ENCODE data around the gene EYA2. TPM values are rescaled to one million over a fixed set of nuclear protein-coding genes. Genes with fewer than 3 reads are reported as not detected.

Gene EYA2
- total RNA-seq, 1 experiment from 2014 or later: 0.33 TPM

GRCh38 chr20:46893877-46894578 lies 615 bp upstream of the EYA2 start:
- H3K9me2 ChIP-seq (replicated peaks; ENCODE audit: low read length): no peaks in the 10 kb centered on the region
- peak; percentile 29 for DNase-seq
- no peak overlapping the region for H3K27ac ChIP-seq (ENCODE audit: low read length)
- no peak overlapping the region for H3K4me3 ChIP-seq (ENCODE audit: low read length)
- peaks cover 6% of the 10 kb centered on the region; the same call in 1 of the 2 replicates for H3K9me3 ChIP-seq (ENCODE audit: low read length)
- peak; percentile 67 for TF ChIP-seq EZH2 (IDR thresholded peaks at IDR 0.05; ENCODE audit: low read length, unreplicated experiment)
- TF ChIP-seq, protein P1, sequence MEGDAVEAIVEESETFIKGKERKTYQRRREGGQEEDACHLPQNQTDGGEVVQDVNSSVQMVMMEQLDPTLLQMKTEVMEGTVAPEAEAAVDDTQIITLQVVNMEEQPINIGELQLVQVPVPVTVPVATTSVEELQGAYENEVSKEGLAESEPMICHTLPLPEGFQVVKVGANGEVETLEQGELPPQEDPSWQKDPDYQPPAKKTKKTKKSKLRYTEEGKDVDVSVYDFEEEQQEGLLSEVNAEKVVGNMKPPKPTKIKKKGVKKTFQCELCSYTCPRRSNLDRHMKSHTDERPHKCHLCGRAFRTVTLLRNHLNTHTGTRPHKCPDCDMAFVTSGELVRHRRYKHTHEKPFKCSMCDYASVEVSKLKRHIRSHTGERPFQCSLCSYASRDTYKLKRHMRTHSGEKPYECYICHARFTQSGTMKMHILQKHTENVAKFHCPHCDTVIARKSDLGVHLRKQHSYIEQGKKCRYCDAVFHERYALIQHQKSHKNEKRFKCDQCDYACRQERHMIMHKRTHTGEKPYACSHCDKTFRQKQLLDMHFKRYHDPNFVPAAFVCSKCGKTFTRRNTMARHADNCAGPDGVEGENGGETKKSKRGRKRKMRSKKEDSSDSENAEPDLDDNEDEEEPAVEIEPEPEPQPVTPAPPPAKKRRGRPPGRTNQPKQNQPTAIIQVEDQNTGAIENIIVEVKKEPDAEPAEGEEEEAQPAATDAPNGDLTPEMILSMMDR (conservative IDR thresholded peaks at IDR 0.05; ENCODE audit: low read depth, low read length): no peak
- TF ChIP-seq EZH2phosphoT487 (IDR thresholded peaks at IDR 0.05; ENCODE audit: borderline replicate concordance, low read length): peak; percentile 42; the same call in 1 of the 2 replicates
- ChIA-PET POLR2A (ENCODE audit: unreplicated experiment) (no interaction called here), CTCF (no interaction called here)
- no peak for ATAC-seq
- H3K4me2 ChIP-seq (ENCODE audit: low read length): no peak overlapping the region
- no TSS peak for BruUV-seq (replicated peaks)
- H3K9ac ChIP-seq (ENCODE audit: low read length): no peak overlapping the region
- H2AFZ ChIP-seq (ENCODE audit: low read length): no peak overlapping the region
- H3F3A ChIP-seq (ENCODE audit: low read length, unreplicated experiment): no peaks in the 10 kb centered on the region
- H3K36me3 ChIP-seq (ENCODE audit: low read depth, low read length): no peaks in the 10 kb centered on the region
- intact Hi-C loops (cut with micrococcal nuclease): no loop called here
- no peaks in the 10 kb centered on the region for H3K79me2 ChIP-seq (ENCODE audit: low read length)
- peaks cover 79% of the 10 kb centered on the region for H3K27me3 ChIP-seq (ENCODE audit: low read length)
- H4K20me1 ChIP-seq (ENCODE audit: low read length): 0 out of 2 replicates have a peak, but pooled peaks cover 3% of the 10 kb centered on the region
- H3K4me1 ChIP-seq (ENCODE audit: insufficient read depth, low read length): no peaks in the 10 kb centered on the region; the same call in 1 of the 2 replicates

DNA sequence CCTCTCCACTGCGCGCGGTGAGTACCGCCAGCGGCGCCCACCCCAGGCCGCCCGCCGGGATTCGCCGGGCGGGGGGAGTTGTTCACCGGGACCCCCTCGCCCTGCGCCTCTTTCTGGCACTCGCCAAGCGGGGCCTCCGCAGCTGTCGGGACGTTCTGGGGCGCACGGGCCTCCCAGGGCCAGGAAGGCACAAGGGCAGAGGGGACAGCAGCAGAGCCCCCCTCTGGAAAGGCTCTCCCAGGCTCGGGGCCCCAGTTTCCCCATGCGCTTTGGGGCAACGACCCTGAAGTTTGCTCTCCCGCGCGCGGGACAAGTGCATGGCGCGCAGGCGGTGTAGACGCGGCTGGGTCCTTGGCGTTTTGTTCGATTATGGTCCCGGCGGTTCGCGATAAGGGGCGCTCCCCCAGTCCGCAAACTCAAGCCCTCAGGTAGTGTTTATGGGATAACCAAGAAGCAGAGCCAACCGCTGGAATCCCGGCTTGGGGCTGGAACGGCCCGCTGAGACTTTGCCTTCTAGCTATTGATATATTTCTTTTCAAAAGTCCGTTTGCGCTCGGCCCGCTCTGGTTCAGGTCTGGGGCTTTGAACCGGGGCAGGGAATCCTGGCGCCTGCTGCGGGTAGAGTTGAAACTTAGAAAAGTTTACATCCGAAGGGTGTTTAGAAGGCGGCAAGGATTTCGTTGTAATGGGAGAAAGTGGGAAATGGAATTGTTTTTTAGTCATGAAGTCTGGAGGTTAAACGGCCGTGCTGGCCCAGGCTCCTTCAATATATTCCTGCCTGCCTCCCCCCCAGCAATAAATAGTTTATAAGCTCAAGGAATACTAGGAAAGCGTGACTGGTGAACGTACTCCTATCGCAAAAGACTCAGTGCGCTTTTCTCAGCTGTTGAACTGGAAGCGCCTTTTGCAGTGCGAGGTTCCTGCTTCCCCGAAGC lies 595 bp downstream of the EYA2 start:
- Histone ChIP-seq H3K4me3 (ENCODE audit: low read length) (no peak overlapping the region), H3K27me3 (ENCODE audit: low read length) (peaks cover 79% of the 10 kb centered on the region), H3K36me3 (ENCODE audit: low read depth, low read length) (no peaks in the 10 kb centered on the region), H3K4me1 (ENCODE audit: insufficient read depth, low read length) (no peaks in the 10 kb centered on the region; the same call in 1 of the 2 replicates), H3K9me2 (replicated peaks; ENCODE audit: low read length) (no peaks in the 10 kb centered on the region), H3F3A (ENCODE audit: low read length, unreplicated experiment) (no peaks in the 10 kb centered on the region), H3K9me3 (ENCODE audit: low read length) (peaks cover 6% of the 10 kb centered on the region; the same call in 1 of the 2 replicates), H3K9ac (ENCODE audit: low read length) (no peak overlapping the region), H4K20me1 (ENCODE audit: low read length) (0 out of 2 replicates have a peak, but pooled peaks cover 3% of the 10 kb centered on the region), H3K79me2 (ENCODE audit: low read length) (no peaks in the 10 kb centered on the region), H3K27ac (ENCODE audit: low read length) (no peak overlapping the region), H3K4me2 (ENCODE audit: low read length) (peak overlapping the region; percentile 8), H2AFZ (ENCODE audit: low read length) (no peak overlapping the region)
- ATAC-seq (no peak), DNase-seq (peak; percentile 31)
- intact Hi-C loops (cut with micrococcal nuclease): no loop called here
- CTCF ChIA-PET: no interaction called here
- no TSS peak for BruUV-seq (replicated peaks)
- POLR2A ChIA-PET (ENCODE audit: unreplicated experiment): no interaction called here
- TF ChIP-seq EZH2 (IDR thresholded peaks at IDR 0.05; ENCODE audit: low read length, unreplicated experiment) (peak; percentile 96), EZH2phosphoT487 (IDR thresholded peaks at IDR 0.05; ENCODE audit: borderline replicate concordance, low read length) (peak; percentile 92)
- TF ChIP-seq, protein P1 (conservative IDR thresholded peaks at IDR 0.05; ENCODE audit: low read depth, low read length): no peak
